Stimulated activated memory B cell treated with anti-CD40 and anti-IgM and Interleukin-4, amounts not matched to agents 10 μg/mL and 1 μg/mL and 100 μg/mL, for 72 hours (primary cell): Measurements from ENCODE around the gene CACNA1C.
A peak's percentile ranks its signal among the peaks of the same experiment; 100 is the strongest.

ENCODE experiments used
- ATAC-seq: fragments of 150-1000 bp; cut with Tn5 transposase; 2 replicates; pipeline ENCODE4 v1.10.0; 2021
- H3K27ac Mint-ChIP-seq: one replicate; pipeline ENCODE4 v1.8.0; 2022; ENCODE audit warnings: mild to moderate bottlenecking, mixed read lengths
- H3K27me3 Mint-ChIP-seq: one replicate; pipeline ENCODE4 v1.8.0; 2022; ENCODE audit warnings: mixed read lengths
- H3K36me3 Mint-ChIP-seq: one replicate; pipeline ENCODE4 v1.8.0; 2022; ENCODE audit warnings: mixed read lengths
- H3K4me1 Mint-ChIP-seq: one replicate; pipeline ENCODE4 v1.8.0; 2022; ENCODE audit warnings: mixed read lengths
- H3K4me3 Mint-ChIP-seq: one replicate; pipeline ENCODE4 v1.8.0; 2022; ENCODE audit warnings: mild to moderate bottlenecking, moderate library complexity, mixed read lengths
- H3K9me3 Mint-ChIP-seq: one replicate; pipeline ENCODE4 v1.8.0; 2022; ENCODE audit warnings: mixed read lengths

CACNA1C gene

DNA sequence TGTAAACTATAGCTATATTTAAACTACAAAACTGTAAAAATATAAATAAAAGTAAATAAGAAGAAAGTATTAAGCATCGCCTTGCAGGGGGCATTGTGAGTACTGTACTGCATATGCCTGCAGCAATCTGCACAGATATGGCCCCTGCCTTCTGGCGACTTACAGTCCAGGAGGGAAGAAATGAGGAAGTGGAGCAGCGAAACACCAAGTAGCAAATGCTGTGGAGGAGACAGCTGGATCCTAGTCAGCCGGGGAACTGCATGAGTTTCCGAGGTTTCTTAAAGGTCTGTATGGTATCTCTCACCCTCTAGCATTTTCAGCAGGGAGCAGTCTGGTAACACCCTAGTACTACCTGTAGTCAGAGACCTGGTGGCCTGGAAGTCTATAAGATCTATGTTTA, 256.9 kb downstream of the CACNA1C start:
- Mint-ChIP-seq H3K36me3 (no peaks in the 10 kb centered on the region), H3K4me1 (no peaks in the 10 kb centered on the region), H3K27me3 (peaks cover 8% of the 10 kb centered on the region), H3K9me3 (peaks cover 8% of the 10 kb centered on the region), H3K4me3 (no peak overlapping the region), H3K27ac (no peak overlapping the region)
- no peak for ATAC-seq

DNA sequence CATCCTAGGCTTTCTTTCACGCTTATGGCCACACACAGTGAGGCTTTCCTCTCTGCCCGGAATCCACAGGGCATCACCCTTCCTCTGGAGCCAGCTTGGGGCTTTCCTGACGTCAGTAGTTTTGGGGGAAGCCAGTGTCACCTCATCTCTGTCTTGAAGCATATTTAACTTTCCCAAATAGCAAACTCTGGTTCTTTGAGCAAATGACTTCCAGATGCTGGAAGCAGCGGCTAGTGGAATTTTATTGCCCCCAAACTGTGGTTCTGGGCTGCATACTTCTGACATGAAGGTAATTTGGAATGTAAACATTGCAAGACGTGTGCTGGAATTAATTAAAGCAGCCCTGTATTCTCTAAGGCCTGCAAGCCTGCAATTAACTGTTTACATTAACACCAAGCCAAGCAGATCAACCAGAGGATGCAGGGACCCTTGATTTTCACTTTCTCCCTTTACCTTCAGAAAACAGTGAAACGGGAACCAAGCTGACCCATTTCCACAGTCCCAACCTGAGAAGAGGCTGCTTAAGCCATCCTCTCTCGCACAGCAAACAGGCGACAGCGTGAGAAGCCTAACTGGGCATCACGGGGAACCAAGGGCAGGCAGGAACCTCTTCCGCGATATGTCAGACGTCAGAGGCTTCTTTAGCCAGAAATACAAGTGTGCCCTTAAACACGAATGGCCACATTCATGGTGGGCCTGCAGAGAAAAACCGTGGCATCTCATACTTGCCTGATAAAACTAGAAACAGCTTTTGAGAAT, 258.4 kb downstream of the CACNA1C start:
- Mint-ChIP-seq H3K36me3 (no peaks in the 10 kb centered on the region), H3K27me3 (no peaks in the 10 kb centered on the region), H3K27ac (no peak overlapping the region), H3K4me1 (no peaks in the 10 kb centered on the region), H3K9me3 (peaks cover 8% of the 10 kb centered on the region), H3K4me3 (no peak overlapping the region)
- ATAC-seq = no peak

DNA sequence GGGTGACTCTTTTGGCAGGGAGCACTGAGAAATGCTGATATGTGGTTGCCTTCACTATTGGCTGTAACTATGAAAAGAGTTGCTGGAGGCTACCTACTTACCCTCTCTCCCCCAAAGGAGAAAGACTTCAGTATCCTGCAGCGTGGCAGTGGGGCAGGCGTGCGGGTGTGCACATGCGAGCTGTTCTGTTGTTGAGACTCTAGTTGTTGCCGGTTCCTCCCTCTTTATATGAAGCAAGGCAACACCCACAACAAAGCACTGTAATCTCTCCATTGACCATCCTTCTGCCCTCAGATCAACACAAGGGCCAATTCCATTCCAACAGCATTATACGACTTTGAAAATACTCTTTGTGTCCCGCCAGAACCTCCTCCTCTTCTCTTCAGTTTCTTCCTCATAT, 259.4 kb downstream of the CACNA1C start:
- Mint-ChIP-seq H3K27ac (no peak overlapping the region), H3K9me3 (peaks cover 8% of the 10 kb centered on the region), H3K4me3 (no peak overlapping the region)

DNA sequence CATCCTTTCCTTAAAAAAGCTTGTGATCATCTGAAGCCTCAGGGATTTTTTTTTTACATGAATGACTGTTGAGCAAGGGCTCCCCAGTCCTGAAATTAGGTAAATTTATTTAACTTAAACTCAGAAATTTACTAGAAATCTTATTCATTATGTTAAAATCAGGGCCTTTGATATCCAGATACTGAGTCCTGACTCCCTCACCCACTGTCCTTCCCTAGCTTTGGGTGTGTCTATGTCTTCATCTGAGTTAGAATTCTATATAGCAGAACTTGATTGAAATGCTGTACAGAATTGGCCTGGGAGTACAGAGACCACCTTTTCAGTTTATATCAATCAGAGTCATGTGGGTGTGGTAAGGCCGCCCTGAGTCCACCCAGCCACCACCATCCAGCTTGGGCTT, 260.0 kb downstream of the CACNA1C start:
- Mint-ChIP-seq H3K27me3 (peaks cover 5% of the 10 kb centered on the region), H3K27ac (no peak overlapping the region)

More for the DNA sequence above, 259.4 kb downstream of the CACNA1C start:
- ATAC-seq = no peak
- Mint-ChIP-seq H3K27me3 (no peaks in the 10 kb centered on the region), H3K4me1 (no peaks in the 10 kb centered on the region), H3K36me3 (no peaks in the 10 kb centered on the region)

DNA sequence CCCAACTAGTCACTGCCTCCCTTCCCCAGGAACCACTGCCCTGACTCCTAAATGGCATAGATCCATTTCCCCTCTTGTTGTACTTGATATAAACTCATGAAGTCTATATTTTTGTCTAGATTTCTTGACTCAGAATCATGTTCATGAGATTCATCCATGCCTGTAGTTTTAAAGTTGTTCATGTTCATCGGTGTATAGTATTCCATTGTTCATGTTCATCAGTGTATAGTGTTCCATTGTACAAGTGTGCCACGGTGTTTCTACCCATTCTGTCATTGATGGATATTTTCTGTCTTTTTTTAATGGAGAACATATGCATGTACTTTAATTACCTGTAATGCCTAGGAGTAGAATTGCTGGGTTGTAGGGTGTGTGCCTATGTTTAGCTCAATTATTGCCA, 261.7 kb downstream of the CACNA1C start:
- Mint-ChIP-seq H3K27me3 (peaks cover 22% of the 10 kb centered on the region), H3K4me3 (no peak overlapping the region), H3K4me1 (no peaks in the 10 kb centered on the region), H3K9me3 (no peaks in the 10 kb centered on the region), H3K36me3 (no peaks in the 10 kb centered on the region), H3K27ac (no peak overlapping the region)
- no peak for ATAC-seq

More for the DNA sequence above, 260.0 kb downstream of the CACNA1C start:
- no peak for ATAC-seq
- Mint-ChIP-seq H3K4me1 (no peaks in the 10 kb centered on the region), H3K4me3 (no peak overlapping the region), H3K36me3 (no peaks in the 10 kb centered on the region), H3K9me3 (peaks cover 8% of the 10 kb centered on the region)

DNA sequence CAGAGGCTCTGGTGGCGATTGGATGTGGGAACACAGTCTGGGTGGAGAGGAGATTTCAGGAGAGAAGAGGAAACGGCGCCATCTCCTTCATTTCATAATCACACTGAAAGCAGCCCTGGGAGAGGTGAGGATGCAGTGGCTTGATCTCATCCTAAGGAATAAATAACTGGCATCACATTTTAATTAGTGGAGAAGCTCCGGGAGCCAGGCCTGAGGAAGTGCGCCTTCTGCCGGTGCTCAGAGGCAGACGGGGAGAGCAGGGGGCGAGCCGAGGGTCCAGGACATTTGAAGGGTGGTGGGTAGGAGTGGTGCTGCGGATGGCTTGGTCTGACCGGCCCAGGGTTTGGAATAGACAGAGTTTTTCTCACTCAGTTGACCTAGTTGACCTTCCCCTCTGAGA, 265.0 kb downstream of the CACNA1C start:
- H3K4me1 Mint-ChIP-seq = no peaks in the 10 kb centered on the region
- H3K27ac Mint-ChIP-seq = no peak overlapping the region
- peaks cover 51% of the 10 kb centered on the region for H3K27me3 Mint-ChIP-seq
- ATAC-seq = no peak
- H3K9me3 Mint-ChIP-seq = no peaks in the 10 kb centered on the region
- H3K4me3 Mint-ChIP-seq = no peak overlapping the region
- no peaks in the 10 kb centered on the region for H3K36me3 Mint-ChIP-seq

DNA sequence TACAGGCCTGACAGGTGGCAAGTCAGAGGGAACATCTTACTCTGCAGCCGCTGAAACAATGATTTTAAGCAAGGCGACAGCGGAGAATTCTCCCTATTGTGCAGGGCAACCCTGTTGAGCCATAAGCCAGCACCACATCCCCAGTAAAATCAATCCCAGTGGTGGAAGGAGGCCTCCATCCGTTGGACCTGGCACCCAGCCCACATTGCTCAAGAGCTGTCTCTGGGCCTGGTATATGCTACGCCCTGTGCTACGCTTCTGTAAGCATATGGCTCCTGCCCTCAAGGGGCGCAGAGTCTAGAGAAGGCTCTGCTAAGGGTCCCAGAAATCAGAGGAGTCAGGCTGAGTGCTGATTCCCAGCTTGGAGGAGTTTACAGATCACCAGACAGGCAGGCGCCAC, 265.5 kb downstream of the CACNA1C start:
- H3K4me1 Mint-ChIP-seq = no peaks in the 10 kb centered on the region
- H3K27me3 Mint-ChIP-seq = peaks cover 56% of the 10 kb centered on the region
- no peak overlapping the region for H3K4me3 Mint-ChIP-seq
- H3K27ac Mint-ChIP-seq = no peak overlapping the region
- no peaks in the 10 kb centered on the region for H3K9me3 Mint-ChIP-seq
- no peak for ATAC-seq
- H3K36me3 Mint-ChIP-seq = no peaks in the 10 kb centered on the region

DNA sequence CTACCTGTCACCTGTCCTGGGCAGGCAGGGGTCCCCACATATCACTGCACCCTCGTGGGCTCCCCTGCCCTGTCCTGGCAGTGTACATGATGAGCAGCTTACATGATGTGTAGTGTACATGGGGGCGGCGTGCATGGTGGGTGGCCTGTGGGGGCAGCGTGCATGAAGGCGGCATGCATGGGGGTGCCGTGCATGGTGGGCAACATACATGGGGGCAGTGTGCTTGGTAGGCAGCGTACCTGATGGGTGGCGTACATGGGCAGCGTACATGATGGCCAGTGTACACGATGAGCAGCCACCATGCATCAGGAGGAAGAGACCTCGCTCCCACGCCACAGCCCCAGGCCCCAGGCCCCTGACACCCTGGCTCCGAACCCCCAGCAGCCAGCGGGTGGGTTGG, 266.3 kb downstream of the CACNA1C start:
- no peak overlapping the region for H3K4me3 Mint-ChIP-seq
- H3K36me3 Mint-ChIP-seq = no peaks in the 10 kb centered on the region
- peaks cover 64% of the 10 kb centered on the region for H3K27me3 Mint-ChIP-seq
- no peaks in the 10 kb centered on the region for H3K4me1 Mint-ChIP-seq
- ATAC-seq = peak; percentile 19
- H3K27ac Mint-ChIP-seq = no peak overlapping the region
- H3K9me3 Mint-ChIP-seq = no peaks in the 10 kb centered on the region

DNA sequence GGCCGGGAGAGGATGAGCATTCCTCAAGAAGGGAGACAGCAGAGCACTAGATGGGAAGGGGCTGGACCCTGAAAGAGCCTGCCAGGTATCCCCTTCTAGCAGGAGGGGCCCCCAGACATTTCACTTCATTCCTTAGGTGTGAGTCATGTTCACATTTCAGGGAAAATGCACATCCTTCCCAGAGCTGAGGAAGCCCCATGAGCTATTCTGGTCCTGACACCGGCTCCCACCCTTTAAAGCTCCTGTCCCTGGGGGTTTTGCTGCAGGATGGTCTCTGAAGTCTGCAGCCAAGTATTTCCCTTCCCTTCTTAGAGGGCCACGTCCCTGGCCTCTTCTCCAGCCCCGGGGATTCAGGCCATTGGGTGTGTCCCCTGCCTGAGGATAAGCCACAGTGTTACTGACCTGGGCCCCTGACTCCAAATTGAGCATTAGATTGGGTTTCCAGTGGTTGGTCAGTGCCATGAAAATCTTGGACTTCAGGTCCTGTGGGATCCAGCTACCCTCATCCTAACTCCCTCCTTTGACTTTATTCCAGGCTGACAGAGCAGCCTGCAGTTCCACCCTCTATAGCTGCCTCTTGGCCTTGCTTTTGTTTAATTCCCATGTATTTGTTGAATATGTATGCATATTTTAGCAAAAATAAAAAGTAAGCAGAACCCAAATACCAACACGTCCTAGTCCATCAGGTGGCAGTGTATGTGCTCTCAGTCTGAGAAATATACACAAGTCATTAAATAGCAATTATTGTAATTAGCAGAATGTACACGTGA, 267.1 kb downstream of the CACNA1C start:
- Mint-ChIP-seq H3K36me3 (no peaks in the 10 kb centered on the region), H3K4me1 (no peaks in the 10 kb centered on the region), H3K4me3 (no peak overlapping the region), H3K27ac (no peak overlapping the region), H3K27me3 (peaks cover 72% of the 10 kb centered on the region), H3K9me3 (no peaks in the 10 kb centered on the region)
- ATAC-seq = no peak

DNA sequence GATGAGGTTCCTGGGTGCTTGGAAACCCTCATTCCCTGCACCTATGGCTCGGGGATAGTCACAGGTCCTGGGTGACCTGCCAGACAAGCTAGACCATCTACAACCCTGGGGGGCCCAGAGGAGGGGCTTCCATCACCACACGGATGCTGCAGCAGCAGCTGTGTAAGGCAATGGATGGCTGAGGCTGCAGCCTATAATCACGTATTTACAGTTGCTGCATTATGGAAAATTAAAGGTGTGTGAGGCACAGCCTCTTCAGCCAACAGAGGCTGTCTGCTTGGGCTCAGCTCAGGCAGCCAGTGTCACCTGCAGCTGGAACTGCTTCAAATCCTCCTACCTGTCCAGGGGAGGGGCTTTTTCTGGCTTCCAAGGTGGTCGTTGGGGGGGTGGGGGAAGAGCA, 268.1 kb downstream of the CACNA1C start:
- no peaks in the 10 kb centered on the region for H3K4me1 Mint-ChIP-seq
- H3K4me3 Mint-ChIP-seq = no peak overlapping the region
- H3K36me3 Mint-ChIP-seq = no peaks in the 10 kb centered on the region
- H3K27me3 Mint-ChIP-seq = peaks cover 81% of the 10 kb centered on the region
- ATAC-seq = no peak
- no peaks in the 10 kb centered on the region for H3K9me3 Mint-ChIP-seq
- H3K27ac Mint-ChIP-seq = no peak overlapping the region

DNA sequence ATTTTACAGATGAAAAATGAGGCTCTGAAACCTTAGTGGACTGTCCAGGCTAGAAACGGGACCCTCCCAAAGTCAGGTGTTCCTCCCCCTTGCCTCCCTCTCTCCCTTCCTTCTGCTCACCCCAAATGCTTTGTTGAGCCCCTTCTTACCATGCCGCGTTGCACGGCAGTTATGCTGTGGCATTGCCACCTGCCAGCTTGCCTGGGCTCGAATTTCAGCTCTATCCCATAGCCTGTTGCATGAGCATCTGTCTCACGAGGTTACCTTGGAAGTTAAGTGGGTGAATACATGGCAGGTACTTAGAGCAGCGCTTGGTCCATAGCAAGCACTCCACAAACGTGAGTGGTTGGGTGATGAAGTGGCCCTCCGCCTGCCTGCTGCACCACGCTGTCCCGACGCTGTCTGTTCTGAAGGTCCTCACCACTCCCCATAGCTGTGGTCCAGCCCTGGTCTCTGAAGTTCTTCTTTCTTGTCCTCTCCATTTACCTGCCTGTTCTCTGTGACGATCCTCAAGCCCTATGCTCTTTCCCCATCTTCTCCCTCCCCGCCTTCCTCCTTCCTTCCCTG, 269.9 kb downstream of the CACNA1C start:
- Mint-ChIP-seq H3K4me3 (no peak overlapping the region), H3K36me3 (no peaks in the 10 kb centered on the region), H3K4me1 (no peaks in the 10 kb centered on the region), H3K27ac (no peak overlapping the region), H3K27me3 (peaks cover 89% of the 10 kb centered on the region), H3K9me3 (no peaks in the 10 kb centered on the region)
- no peak for ATAC-seq

DNA sequence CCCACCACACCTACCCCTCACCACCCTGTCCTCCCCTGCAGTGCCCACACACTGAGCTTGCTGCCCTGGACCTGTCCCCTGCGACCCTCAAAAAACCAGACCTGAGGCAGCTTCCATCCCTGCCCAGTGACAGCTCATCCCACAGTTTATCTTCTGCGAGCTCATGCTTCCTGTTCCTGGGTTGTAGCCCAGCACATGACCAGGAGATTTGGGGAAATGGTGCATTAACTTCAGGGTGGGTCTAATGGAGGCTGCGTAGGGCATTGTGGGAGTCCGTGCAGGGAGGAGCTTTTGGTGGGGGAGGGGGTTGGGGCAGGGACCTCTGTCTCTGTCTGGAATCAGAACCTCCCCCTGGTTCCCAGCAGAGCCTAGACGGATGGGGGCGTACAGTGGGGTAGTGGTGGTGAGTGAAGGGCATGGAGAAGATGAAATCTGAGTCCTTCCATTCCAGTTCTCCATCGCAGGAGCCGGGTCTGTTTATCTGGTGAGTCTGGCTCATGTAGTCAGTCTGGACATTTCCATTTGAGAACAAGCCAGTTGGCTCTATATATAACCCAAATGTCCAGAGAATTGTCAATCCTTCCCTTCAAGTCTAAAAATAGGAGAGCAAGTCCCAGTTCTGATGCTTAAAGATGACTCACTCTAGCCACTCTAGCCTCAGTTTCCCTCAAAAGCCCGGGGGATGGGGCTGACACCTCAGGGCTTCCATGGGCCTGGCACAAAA, 270.9 kb downstream of the CACNA1C start:
- no peak for ATAC-seq
- peaks cover 78% of the 10 kb centered on the region for H3K27me3 Mint-ChIP-seq
- H3K4me1 Mint-ChIP-seq = no peaks in the 10 kb centered on the region
- H3K27ac Mint-ChIP-seq = no peak overlapping the region
- no peaks in the 10 kb centered on the region for H3K9me3 Mint-ChIP-seq
- H3K36me3 Mint-ChIP-seq = no peaks in the 10 kb centered on the region
- no peak overlapping the region for H3K4me3 Mint-ChIP-seq

DNA sequence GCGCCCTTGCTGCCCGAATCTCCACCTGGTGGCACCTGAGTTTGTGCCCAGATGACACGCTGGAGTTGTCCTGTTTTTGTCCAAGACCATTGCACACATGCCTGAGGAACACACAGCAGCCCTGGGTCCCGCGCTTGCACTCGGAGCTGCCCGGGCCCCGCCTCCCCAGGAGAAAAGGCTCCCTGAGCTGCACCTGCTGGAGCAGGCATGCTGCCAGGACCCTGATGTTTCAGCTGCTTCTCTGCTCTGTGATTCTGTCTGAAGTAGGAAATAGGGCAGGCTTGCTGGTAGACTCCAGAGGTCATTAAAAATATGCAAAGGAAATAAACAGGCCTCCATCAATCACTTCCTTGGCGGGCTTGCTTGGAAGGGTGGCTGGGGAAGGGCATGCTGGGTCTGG, 271.6 kb downstream of the CACNA1C start:
- Mint-ChIP-seq H3K4me3 (no peak overlapping the region), H3K36me3 (no peaks in the 10 kb centered on the region), H3K4me1 (no peaks in the 10 kb centered on the region), H3K9me3 (no peaks in the 10 kb centered on the region), H3K27ac (no peak overlapping the region), H3K27me3 (peaks cover 75% of the 10 kb centered on the region)
- no peak for ATAC-seq

DNA sequence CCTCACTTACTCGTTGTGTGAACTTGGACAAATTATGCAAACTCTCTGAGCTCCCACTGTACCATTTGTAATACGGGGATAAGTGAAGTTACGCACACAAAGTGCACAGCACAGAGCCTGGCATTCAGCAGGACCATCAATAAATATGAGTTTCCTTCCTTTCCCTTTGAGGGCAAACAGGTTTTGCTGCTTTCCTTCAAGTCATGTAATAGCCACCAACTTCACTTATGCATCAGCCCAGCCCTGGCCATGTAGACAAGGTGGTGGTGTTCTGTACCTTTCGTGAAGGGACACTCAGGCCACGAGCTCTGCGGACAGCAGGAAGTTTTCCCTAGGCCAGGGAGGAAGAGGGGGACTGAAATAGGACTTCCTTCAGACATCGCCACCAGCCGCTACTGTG, 272.7 kb downstream of the CACNA1C start:
- ATAC-seq = no peak
- Mint-ChIP-seq H3K36me3 (no peaks in the 10 kb centered on the region), H3K4me3 (no peak overlapping the region)

DNA sequence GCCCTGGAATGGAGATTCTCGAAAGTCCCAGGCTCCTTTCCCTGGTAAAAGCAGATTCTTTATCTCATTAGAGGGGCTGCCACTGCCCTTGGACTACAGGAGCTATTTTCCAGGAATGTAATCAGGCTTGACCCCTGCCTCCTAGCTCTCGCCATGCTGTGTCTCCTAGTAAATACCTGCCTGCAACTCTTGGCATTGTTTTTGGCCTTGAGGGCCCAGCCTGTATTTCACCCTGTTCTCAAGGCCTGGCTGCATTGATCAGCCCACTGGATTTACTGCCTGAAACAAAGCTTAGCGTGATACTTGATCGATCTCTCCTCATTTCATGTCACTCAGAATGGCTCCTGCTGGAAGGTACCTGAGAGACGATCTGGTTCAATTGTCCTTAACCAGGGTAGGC, 273.7 kb downstream of the CACNA1C start:
- no peak overlapping the region for H3K27ac Mint-ChIP-seq
- ATAC-seq = no peak
- no peaks in the 10 kb centered on the region for H3K9me3 Mint-ChIP-seq
- H3K4me3 Mint-ChIP-seq = no peak overlapping the region
- no peaks in the 10 kb centered on the region for H3K36me3 Mint-ChIP-seq
- no peaks in the 10 kb centered on the region for H3K4me1 Mint-ChIP-seq
- peaks cover 73% of the 10 kb centered on the region for H3K27me3 Mint-ChIP-seq

More for the DNA sequence above, 272.7 kb downstream of the CACNA1C start:
- Mint-ChIP-seq H3K27me3 (peaks cover 73% of the 10 kb centered on the region), H3K27ac (no peak overlapping the region), H3K9me3 (no peaks in the 10 kb centered on the region), H3K4me1 (no peaks in the 10 kb centered on the region)
